NCI-H226 (cell line): ENCODE data around the gene CFAP61.

ENCODE experiments used
- DNase-seq: peaks from one replicate; pipeline ENCODE4 v3.0.0-alpha.2; 2015

The CFAP61 gene

GRCh38 chr20:20184149-20184548, 131.8 kb downstream of the CFAP61 start:
- DNase-seq, result no peak

GRCh38 chr20:20184706-20185105, 132.4 kb downstream of the CFAP61 start:
- no peak for DNase-seq

- no peak for DNase-seq
Measured at GRCh38 chr20:20188647-20189046, 136.3 kb downstream of the CFAP61 start.

DNA sequence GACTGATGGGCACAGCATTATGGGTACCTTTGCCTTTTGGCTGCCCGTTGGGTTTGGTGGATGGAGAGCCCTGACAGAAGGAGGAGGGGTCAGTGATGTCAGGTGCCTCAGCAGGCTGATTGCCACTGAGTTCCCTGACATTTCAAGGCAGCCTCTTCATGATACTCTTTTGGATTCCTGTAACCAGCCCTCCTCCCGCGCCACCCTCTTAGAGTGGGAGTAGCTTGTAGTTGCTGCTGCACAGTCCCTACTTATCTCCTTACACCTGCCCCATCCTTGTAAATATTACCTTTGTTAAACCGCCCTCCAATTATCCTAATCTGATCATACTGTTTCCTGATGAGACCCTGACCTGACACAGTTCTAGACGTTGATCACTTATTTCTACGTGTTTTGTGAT, 140.0 kb downstream of the CFAP61 start:
- DNase-seq, result no peak

GRCh38 chr20:20195021-20195705, 142.8 kb downstream of the CFAP61 start:
- DNase-seq, result no peak

GRCh38 chr20:20196610-20197009, 144.3 kb downstream of the CFAP61 start:
- DNase-seq, result no peak

DNA sequence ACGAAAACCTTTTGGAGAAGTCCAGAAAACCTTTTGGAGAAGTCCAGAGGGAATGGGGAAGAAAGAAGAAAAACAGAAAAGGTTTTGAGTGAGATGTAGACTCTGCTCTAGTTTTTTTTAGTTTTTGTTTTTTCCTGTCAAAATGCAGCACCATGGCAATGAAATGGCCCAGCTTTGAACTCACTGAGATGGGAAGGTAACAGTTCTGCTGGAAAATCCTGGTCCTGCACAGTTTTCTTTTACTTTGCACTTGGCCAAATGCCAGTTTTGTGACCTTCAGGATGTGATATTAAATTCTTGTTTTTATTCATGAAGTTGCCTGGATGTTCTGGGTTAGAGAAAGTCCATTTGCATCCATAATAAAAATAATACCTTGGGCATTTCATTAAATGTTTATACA, 145.7 kb downstream of the CFAP61 start:
- DNase-seq, result no peak

DNA sequence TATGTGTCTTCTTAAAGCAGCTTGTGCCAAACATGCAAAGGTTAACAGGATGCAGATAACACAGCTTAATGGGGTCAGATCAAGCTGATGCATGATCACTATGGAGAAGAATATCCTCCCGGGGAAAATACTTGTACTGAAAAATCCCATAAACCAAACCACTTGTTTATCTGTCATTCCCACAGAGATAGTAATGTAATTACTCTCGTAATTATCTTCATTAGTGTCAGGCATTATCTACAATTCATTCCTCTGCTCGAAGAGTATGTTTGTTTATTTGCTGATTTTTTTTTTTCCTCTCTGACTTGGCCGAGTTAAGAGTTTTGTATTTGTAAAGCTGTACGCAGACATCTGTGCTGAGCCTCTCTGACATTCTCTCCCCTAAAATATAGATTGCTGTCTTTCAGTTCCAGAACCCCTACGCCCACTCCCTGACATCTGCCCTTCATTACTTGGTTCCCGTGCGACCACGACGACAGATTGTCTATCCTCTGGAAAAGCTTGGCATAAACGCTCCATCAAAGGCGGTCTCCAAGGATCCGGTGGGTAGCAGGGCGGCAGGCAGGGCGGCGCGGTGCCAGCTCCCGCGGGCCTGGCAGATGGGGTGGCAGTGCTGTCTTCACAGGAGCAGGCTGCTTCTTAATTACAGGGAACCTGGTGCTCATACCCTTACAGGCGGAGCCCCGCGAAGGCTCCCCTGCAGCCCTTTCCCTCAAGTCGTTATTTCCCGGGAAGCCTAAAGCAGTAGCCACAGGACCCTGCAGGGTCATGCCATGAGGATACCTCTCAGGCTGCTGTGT, 147.2 kb downstream of the CFAP61 start:
- DNase-seq, result no peak

- no peak for DNase-seq
Measured at GRCh38 chr20:20201124-20201523, 148.8 kb downstream of the CFAP61 start.

GRCh38 chr20:20201639-20202038, 149.3 kb downstream of the CFAP61 start:
- DNase-seq, result no peak

- DNase-seq, result no peak
Measured at GRCh38 chr20:20202768-20203167, 150.4 kb downstream of the CFAP61 start.

GRCh38 chr20:20203784-20204183, 151.5 kb downstream of the CFAP61 start:
- DNase-seq, result no peak

DNA sequence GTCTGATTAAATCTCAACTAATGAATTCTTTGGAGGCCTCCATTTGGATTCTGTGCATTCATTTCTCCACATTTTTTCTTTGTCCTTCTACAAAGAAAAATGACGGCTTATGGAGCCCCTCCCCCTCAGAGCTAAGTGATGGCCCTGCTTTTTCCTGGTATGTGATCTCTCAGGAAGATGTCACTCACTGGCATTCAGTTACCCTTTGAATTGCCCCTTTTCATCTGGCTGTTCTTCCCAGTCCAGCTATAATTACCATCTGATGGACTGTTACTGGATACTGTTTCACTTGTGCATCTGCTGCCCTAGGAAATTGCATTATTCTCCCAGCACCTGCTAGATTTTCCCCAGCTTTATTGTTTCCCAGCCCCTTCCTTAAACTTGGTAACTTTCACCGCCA, 151.9 kb downstream of the CFAP61 start:
- DNase-seq, result no peak

- no peak for DNase-seq
Measured at GRCh38 chr20:20205141-20205861, 153.0 kb downstream of the CFAP61 start.

GRCh38 chr20:20205862-20206236, 153.5 kb downstream of the CFAP61 start:
- DNase-seq, result no peak

GRCh38 chr20:20206788-20207187, 154.5 kb downstream of the CFAP61 start:
- no peak for DNase-seq

- DNase-seq, result no peak
Measured at GRCh38 chr20:20207291-20207690, 155.0 kb downstream of the CFAP61 start.

DNA sequence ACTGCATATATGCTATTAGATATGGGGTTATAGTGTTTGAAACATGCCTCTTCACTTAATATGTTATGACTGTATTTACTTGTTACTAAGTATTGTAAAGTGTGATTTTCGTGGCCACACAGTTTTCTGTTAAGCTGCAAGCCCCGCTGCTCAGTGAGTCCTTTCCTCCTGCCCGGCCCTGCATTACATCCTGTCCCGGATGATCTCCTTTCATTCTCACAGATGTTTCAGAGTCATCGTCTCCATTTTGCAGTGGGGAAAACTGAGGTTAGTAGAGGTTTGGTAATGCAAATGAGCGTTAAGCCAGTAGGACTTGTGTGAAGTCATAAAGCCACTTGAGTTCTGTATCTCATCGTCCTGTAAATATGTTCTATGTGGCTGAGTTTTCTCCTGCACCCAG, 155.5 kb downstream of the CFAP61 start:
- DNase-seq, result no peak

GRCh38 chr20:20209684-20210083, 157.4 kb downstream of the CFAP61 start:
- DNase-seq, result no peak

GRCh38 chr20:20210327-20210726, 158.0 kb downstream of the CFAP61 start:
- DNase-seq, result no peak

- DNase-seq, result no peak
Measured at GRCh38 chr20:20210943-20211273, 158.6 kb downstream of the CFAP61 start.

- no peak for DNase-seq
Measured at GRCh38 chr20:20211274-20211987, 159.1 kb downstream of the CFAP61 start.

- DNase-seq, result no peak
Measured at GRCh38 chr20:20211988-20212518, 159.7 kb downstream of the CFAP61 start.
